ENCODE data around the gene TYW3. TPM values are rescaled to one million over a fixed set of nuclear protein-coding genes. Genes with fewer than 3 reads are reported as not detected.
"Not testable (repeated sequence)": the region's sequence is repeated elsewhere in the genome, so short reads cannot be mapped to it uniquely, and the experiment has no call there.

Gene TYW3
- total RNA-seq, 1 experiment from 2014 or later = 16.2 TPM

- peaks cover 3% of the 10 kb centered on the region for H3K9me3 ChIP-seq
- intact Hi-C loops (cut with micrococcal nuclease; ENCODE audit: unreplicated experiment) = loop anchor here (2.0 to 5.0 kb wide), 2 partner anchors 39 to 534 kb away; partner anchors contain the start of genes FPGT and LRRIQ3
- peaks cover 15% of the 10 kb centered on the region; the same call in 1 of the 2 replicates for H3K4me1 ChIP-seq
- H3K36me3 ChIP-seq (ENCODE audit: control insufficient read depth, insufficient read depth, low read length) = 0 out of 2 replicates have a peak, but pooled peaks cover 2% of the 10 kb centered on the region
- H3K9me3 Mint-ChIP-seq (ENCODE audit: unreplicated experiment) = no peaks in the 10 kb centered on the region
- peak overlapping the region; percentile 63 for H3K4me3 ChIP-seq (ENCODE audit: low read depth, low read length)
- no peaks in the 10 kb centered on the region for H3K27me3 Mint-ChIP-seq (ENCODE audit: insufficient read depth, unreplicated experiment)
- ChIA-PET CTCF (interaction anchor here (0.5 to 1.0 kb wide), 3 partner anchors 36 to 341 kb away, joined by 3 to 4 read pairs (median 3); no protein-coding TSS in a partner anchor), POLR2A (interaction anchor here (0.6 to 0.8 kb wide), 2 partner anchors 19 to 1207 kb away, joined by 3 to 5 read pairs; no protein-coding TSS in a partner anchor)
- H3K27me3 ChIP-seq (replicated peaks; ENCODE audit: control insufficient read depth, insufficient read depth, low read length) = no peaks in the 10 kb centered on the region
- BruUV-seq (replicated peaks) = TSS peak; percentile 9
- H3K4me3 Mint-ChIP-seq (ENCODE audit: unreplicated experiment) = peak overlapping the region; percentile 83
- H3K36me3 Mint-ChIP-seq (ENCODE audit: insufficient read depth, unreplicated experiment) = peaks cover 6% of the 10 kb centered on the region
- no peaks in the 10 kb centered on the region for H3K4me1 Mint-ChIP-seq (ENCODE audit: low read depth, unreplicated experiment)
- peak overlapping the region; percentile 92 for H3K27ac Mint-ChIP-seq (ENCODE audit: unreplicated experiment)
- no peak for TF ChIP-seq CTCF (IDR thresholded peaks at IDR 0.05; ENCODE audit: insufficient read depth in 1 of 2, low read depth in 1 of 2, low read length in 1 of 2, severe bottlenecking in 1 of 2, unreplicated experiment in 1 of 2)
- peak; percentile 56 to 60 for DNase-seq
These were observed 1.4 kb upstream of the TYW3 start for GRCh38 chr1:74731399-74732052.

- H3K4me1 ChIP-seq = peaks cover 15% of the 10 kb centered on the region; the same call in 1 of the 2 replicates
- H3K27me3 ChIP-seq (replicated peaks; ENCODE audit: control insufficient read depth, insufficient read depth, low read length); H3K36me3 Mint-ChIP-seq (ENCODE audit: insufficient read depth, unreplicated experiment); BruUV-seq (replicated peaks); H3K9me3 ChIP-seq; H3K9me3 Mint-ChIP-seq (ENCODE audit: unreplicated experiment); H3K36me3 ChIP-seq (ENCODE audit: control insufficient read depth, insufficient read depth, low read length); H3K27me3 Mint-ChIP-seq (ENCODE audit: insufficient read depth, unreplicated experiment); H3K4me1 Mint-ChIP-seq (ENCODE audit: low read depth, unreplicated experiment): not testable (repeated sequence)
- peak in 1 of 2 experiments; percentile 12 for DNase-seq
- ChIA-PET CTCF (interaction anchor here (0.5 to 1.6 kb wide), 5 partner anchors 20 to 342 kb away, joined by 3 to 7 read pairs (median 4); no protein-coding TSS in a partner anchor), POLR2A (interaction anchor here (0.8 to 1.1 kb wide), 2 partner anchors 19 to 20 kb away, joined by 4 to 5 read pairs; no protein-coding TSS in a partner anchor)
- intact Hi-C loops (cut with micrococcal nuclease; ENCODE audit: unreplicated experiment) = loop anchor here (2.0 to 5.0 kb wide), 2 partner anchors 40 to 535 kb away; partner anchors contain the start of genes FPGT and LRRIQ3
- H3K27ac Mint-ChIP-seq (ENCODE audit: unreplicated experiment) = peak overlapping the region; percentile 94
- H3K4me3 ChIP-seq (ENCODE audit: low read depth, low read length) = peak overlapping the region; percentile 63
- peak overlapping the region; percentile 83 for H3K4me3 Mint-ChIP-seq (ENCODE audit: unreplicated experiment)
These were observed 643 bp upstream of the TYW3 start for GRCh38 chr1:74732071-74732946.

- no TSS peak for BruUV-seq (replicated peaks)
- Mint-ChIP-seq H3K9me3 (ENCODE audit: unreplicated experiment) (no peaks in the 10 kb centered on the region), H3K27me3 (ENCODE audit: insufficient read depth, unreplicated experiment) (no peaks in the 10 kb centered on the region), H3K27ac (ENCODE audit: unreplicated experiment) (peak overlapping the region; percentile 94), H3K4me3 (ENCODE audit: unreplicated experiment) (peak overlapping the region; percentile 83), H3K4me1 (ENCODE audit: low read depth, unreplicated experiment) (no peaks in the 10 kb centered on the region), H3K36me3 (ENCODE audit: insufficient read depth, unreplicated experiment) (peaks cover 15% of the 10 kb centered on the region)
- TF ChIP-seq CTCF (IDR thresholded peaks at IDR 0.05; ENCODE audit: insufficient read depth in 1 of 2, low read depth in 1 of 2, low read length in 1 of 2, severe bottlenecking in 1 of 2, unreplicated experiment in 1 of 2) = peak; percentile 51 to 57
- H3K36me3 ChIP-seq (ENCODE audit: control insufficient read depth, insufficient read depth, low read length) = no peaks in the 10 kb centered on the region; the same call in 1 of the 2 replicates
- POLR2A ChIA-PET = interaction anchor here (1.1 kb wide), 1 partner anchor 21 kb away, joined by 4 read pairs; no protein-coding TSS in a partner anchor
- CTCF ChIA-PET = interaction anchor here (1.1 to 1.6 kb wide), 4 partner anchors 21 to 230 kb away, joined by 3 to 7 read pairs (median 5); no protein-coding TSS in a partner anchor
- H3K27me3 ChIP-seq (replicated peaks; ENCODE audit: control insufficient read depth, insufficient read depth, low read length) = no peaks in the 10 kb centered on the region
- intact Hi-C loops (cut with micrococcal nuclease; ENCODE audit: unreplicated experiment) = loop anchor here (1.0 to 5.0 kb wide), 3 partner anchors 21 to 537 kb away; partner anchors contain the start of genes FPGT and LRRIQ3
- H3K9me3 ChIP-seq = no peaks in the 10 kb centered on the region
- H3K4me1 ChIP-seq = peaks cover 15% of the 10 kb centered on the region; the same call in 1 of the 2 replicates
- H3K4me3 ChIP-seq (ENCODE audit: low read depth, low read length) = peak overlapping the region; percentile 63
- peak in 1 of 2 experiments; percentile 57 for DNase-seq
These were observed 892 bp downstream of the TYW3 start for GRCh38 chr1:74733604-74734484.
